Frontal cortex (tissue), 4 donors: Measurements from ENCODE around the gene IMP3. TPM values are rescaled to one million over a fixed set of nuclear protein-coding genes. Genes with fewer than 3 reads are reported as not detected.
A peak's percentile ranks its signal among the peaks of the same experiment; 100 is the strongest.
"Not testable (repeated sequence)": the region's sequence is repeated elsewhere in the genome, so short reads cannot be mapped to it uniquely, and the experiment has no call there.

Source experiments
- DNase-seq, 2 donors: peaks; one replicate each; pipeline ENCODE4 v3.0.0; 2012; ENCODE audit warnings: low spot score in 2 of 2
- FAIRE-seq: peaks from 2 replicates; lab custom pipeline; 2012; peaks lifted over from hg19 to GRCh38; lab: Jason Lieb, UNC
- total RNA-seq: library from RNA; depleted of rRNA; stranded (reverse); fragments of >200 nt; gene quantifications from one replicate; pipeline ENCODE4 v1.2.3, GENCODE V29; 2014
- donor health status: control.
- donor health status: control.
- donor health status: control.

IMP3 gene
- total RNA-seq, 1 donor from 2014 or later, result 43.6 TPM

GRCh38 chr15:75633922-75634321 is 6.1 kb downstream of the IMP3 start:
- DNase-seq, FAIRE-seq: not testable (repeated sequence)

GRCh38 chr15:75631935-75632334 is 8.1 kb downstream of the IMP3 start:
- FAIRE-seq (no peak), DNase-seq (no peak)

- FAIRE-seq, result no peak
- DNase-seq, result peak; percentile 92 to 97
These were observed 14.3 kb downstream of the IMP3 start, which contains the start of gene SNUPN for GRCh38 chr15:75625542-75626347. TSS of gene SNUPN (minus strand) at chr15:75625725. CDS start at chr15:75621051, 4,674 bp downstream.

DNA sequence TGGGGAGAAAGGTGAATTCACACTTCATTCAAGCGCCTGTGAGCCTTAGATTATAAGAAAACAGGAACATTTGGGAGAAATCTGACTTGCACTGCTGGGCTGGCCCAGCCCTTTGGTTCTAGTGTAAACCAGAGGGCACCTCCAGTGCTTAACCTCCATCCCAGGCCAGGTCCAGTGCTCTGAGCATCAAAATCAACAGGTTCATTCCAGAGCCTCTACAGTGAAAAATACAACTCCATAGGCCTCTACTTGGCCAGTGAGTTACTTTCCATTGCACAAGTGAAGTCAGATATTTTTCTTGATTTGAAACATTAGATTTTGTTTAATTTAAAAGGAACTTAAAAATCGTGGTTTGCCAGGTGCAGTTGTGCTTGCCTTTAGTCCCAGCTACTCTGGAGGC is 17.5 kb downstream of the IMP3 start:
- FAIRE-seq (no peak), DNase-seq (no peak)

DNA sequence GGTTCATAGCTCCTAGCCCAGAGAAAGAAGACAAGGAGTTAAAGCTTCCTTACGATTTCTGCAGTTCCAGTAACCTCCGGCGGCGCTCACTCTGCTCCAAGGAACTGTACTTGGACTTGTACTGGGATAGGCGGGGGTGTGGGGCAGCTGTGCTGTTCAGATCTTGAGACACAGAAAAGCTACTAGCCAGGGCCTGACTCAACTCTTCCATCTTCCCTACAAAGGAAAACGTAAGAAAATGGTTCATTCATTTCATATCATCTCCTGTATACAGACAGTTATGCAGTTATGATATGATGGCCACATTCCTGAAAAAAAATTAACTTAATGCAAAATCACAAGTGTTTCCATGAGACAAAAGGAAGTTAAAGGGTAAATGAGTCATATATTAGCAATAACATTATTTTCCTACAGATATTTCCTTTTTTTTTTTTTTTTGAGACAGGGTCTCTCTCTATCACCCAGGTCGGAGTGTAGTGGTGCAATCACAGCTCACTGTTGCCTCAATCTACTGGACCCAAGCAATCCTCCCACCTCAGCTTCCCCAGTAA is 19.1 kb downstream of the IMP3 start:
- FAIRE-seq (no peak), DNase-seq (no peak)

- DNase-seq (no peak), FAIRE-seq (no peak)
These were observed 19.8 kb downstream of the IMP3 start for GRCh38 chr15:75620058-75620820.

GRCh38 chr15:75616766-75617165 is 23.3 kb downstream of the IMP3 start:
- no peak for FAIRE-seq

DNA sequence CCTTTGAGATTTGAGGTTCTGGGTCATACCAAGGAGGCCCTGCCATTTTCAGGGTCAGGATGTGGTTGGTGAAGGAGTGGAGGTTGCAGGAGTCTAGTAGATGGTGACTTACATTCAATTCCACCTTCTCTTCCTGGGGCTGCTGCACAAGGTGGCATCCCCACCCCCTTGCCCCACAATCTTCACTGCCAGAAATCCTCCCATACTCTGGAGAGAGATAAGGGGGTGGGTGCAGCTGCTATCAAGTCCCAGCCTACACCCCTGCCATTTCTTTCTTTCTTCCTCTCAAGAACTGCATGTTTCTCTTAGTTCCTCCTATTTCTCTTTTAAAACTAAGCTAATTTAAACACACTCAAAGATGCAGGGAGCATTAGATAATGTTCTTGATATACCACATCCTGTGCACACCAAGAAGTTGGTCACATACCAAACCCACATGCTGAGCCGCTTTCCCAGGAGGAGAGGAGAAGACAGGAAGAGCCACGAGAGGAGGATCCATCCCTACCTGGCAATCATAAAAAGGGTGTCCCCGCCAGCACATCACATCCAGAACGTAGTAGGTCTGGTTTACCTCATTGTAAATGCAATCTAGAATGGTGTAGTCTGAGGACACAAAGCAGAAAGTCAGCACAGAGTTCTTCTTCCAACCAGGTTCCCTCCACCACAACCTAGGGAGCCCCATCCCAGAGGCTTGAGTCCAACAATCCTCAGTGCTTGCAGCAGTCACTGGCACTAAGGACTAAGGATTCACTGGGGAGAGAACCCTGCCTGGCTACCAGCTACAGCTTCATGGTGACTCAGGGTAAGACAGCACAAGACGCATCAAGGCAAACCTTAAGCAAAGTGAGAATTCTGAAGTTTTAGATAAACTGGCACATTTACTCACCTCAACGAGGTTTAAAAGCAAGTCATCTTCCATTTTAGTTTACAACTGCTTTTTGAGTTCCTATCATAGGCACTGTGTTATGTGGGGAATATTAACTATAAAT is 33.0 kb downstream of the IMP3 start:
- FAIRE-seq (no peak), DNase-seq (no peak)

More at GRCh38 chr15:75616766-75617165, 23.3 kb downstream of the IMP3 start:
- no peak for DNase-seq

DNA sequence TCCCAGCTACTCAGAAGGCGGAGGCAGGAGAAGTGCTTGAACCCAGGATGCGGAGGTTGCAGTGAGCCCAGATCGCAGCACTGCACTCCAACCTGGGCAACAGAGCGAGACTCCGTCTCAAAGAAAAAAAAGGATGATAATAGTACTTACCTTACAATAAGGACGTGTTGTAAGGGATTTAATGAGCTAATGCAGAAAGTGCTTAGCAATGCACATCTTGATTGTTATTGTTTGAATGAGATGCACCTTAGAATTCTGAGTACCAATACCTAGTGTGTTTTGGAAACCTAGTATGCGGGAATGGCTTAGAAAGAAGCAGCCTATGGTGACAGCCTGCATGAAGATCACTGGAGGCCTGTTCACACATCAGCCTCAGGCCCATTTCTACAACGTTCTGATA is 34.0 kb downstream of the IMP3 start:
- FAIRE-seq (no peak), DNase-seq (no peak)

DNA sequence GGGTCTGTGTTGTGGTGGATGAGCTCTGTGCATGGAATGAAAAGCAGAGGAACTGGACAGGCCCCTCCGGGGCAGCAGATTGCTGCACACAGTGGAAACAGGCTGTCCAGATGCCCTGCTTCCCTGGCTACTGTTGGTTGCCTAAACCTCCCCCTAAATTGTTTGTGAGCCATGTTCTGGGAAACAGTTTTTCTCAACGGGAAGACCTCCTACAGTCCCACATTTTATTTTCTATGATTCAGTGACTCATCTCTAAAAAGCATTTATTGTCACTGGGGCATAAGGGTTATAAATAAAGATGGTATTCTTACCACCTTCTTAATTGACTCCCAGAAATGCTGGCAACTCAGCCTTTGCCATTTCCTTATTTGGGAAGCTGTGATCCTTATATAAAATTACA is 40.6 kb downstream of the IMP3 start:
- no peak for FAIRE-seq

GRCh38 chr15:75598361-75598760 is 41.7 kb downstream of the IMP3 start:
- DNase-seq (no peak), FAIRE-seq (no peak)

More for the DNA sequence above, 40.6 kb downstream of the IMP3 start:
- DNase-seq, result peak in 1 of 2 donors; percentile 35

- DNase-seq (no peak), FAIRE-seq (no peak)
These were observed 42.2 kb downstream of the IMP3 start for GRCh38 chr15:75597667-75598341.

DNA sequence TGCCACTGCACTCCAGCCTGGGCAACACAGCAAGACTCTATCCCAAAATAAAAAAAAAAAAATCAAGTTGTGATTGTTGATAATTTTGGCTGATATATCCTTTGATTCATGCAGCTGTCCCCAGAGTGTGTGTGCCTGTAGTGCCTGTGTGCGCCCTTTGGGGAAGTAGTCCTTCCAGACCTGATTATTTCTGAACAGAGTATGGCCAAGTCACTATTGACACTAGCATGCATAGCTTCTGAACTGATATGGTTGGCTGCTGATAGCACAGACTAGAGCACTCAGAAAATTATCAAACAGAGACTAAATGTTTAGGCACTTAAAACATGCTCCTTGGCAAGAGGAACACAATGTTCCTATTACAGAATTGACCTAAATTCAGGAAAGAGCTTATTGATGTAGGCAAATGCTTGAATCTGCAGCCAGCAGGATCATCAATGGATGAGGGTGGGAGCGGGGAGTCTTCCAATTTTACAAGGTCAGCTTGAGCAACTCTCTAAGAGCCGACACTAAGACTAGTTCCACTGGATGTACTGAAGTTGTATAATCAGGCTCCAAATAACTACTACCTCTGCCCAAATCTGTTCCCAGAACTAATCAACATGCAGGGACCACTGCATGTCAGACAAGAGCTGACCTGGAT is 43.2 kb downstream of the IMP3 start:
- DNase-seq (no peak), FAIRE-seq (no peak)

DNA sequence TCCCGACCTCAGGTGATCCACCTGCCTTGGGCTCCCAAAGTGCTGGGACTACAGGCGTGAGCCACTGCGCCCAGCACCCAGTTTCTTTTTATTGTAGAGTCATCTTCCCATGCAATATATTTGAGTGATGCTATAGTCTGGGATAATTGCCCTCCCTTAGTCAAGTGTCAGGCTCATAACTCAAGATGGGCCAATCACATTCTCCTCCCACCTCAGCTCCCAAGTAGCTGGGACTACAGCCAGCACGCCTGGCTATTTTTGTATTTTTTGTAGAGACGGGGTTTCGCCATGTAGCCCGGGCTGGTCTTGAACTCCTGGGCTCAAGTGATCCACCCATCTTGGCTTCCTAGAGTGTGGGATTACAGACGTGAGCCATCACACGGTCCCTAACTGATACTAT is 45.7 kb downstream of the IMP3 start:
- FAIRE-seq, result no peak
- DNase-seq, result no peak

GRCh38 chr15:75591655-75592364 is 48.2 kb downstream of the IMP3 start:
- FAIRE-seq (no peak), DNase-seq (no peak)

- FAIRE-seq (no peak), DNase-seq (no peak)
These were observed 49.8 kb downstream of the IMP3 start for GRCh38 chr15:75590239-75590638.
